GM18526 (cell line): ENCODE results near the gene CAMTA1.

Experiments
- POLR2A ChIP-seq: IDR thresholded peaks from 3 replicates; pipeline ENCODE4 v1.6.1; 2011; ENCODE audit not compliant: insufficient read length; ENCODE audit errors: extremely low read depth

Gene CAMTA1

GRCh38 chr1:6958407-6959030 lies 173.3 kb downstream of the CAMTA1 start:
- no peak for TF ChIP-seq POLR2A

GRCh38 chr1:6959491-6959890 lies 174.2 kb downstream of the CAMTA1 start:
- TF ChIP-seq POLR2A = no peak

DNA sequence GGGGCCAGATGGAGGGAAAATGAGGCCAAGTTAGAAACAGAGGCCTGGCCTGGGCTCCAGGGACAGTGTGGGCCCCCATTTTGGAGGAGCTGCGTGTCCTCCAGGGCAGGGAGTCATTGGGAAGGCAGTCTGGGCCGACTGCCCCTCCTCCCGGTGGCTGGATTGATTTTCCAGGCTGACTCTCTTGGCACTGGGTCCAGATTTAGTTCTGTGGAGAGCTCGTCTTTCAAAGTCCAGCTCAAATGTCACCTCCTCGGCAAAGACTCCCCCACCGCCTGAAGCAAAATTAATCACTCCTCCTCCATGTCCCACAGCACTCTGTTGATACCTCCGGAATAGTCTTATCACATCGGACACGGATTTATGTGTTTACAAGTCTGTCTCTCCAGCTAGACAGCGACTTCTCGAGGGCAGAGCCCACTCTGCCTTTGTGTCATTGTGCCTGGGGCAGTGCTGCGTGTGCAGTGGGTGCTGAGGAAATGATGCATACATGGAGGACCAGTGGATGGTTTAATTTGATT lies 175.1 kb downstream of the CAMTA1 start:
- no peak for TF ChIP-seq POLR2A

GRCh38 chr1:6960860-6961259 lies 175.6 kb downstream of the CAMTA1 start:
- no peak for TF ChIP-seq POLR2A

DNA sequence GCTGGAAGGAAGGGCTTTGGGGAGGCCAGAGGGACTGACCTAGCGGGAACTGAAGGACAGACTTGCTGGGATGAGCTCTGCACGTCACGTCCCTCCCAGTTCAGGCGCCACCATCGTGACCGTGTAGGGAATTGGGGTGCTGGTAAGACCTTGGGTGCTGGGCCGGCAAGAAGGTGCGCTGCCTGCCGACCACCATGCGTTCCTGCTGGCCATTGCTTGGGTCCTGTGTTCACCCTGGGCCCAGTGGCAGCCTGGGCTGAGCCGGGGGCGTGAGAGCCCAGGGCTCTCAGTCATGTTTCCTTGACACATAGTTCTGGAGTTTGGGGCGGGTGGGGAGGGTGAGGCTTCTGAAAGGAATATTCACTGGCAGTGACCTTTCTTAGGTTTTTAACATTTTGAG lies 176.0 kb downstream of the CAMTA1 start:
- no peak for TF ChIP-seq POLR2A

GRCh38 chr1:6961905-6962477 lies 176.7 kb downstream of the CAMTA1 start:
- TF ChIP-seq POLR2A = no peak

GRCh38 chr1:6962478-6962995 lies 177.3 kb downstream of the CAMTA1 start:
- no peak for TF ChIP-seq POLR2A

DNA sequence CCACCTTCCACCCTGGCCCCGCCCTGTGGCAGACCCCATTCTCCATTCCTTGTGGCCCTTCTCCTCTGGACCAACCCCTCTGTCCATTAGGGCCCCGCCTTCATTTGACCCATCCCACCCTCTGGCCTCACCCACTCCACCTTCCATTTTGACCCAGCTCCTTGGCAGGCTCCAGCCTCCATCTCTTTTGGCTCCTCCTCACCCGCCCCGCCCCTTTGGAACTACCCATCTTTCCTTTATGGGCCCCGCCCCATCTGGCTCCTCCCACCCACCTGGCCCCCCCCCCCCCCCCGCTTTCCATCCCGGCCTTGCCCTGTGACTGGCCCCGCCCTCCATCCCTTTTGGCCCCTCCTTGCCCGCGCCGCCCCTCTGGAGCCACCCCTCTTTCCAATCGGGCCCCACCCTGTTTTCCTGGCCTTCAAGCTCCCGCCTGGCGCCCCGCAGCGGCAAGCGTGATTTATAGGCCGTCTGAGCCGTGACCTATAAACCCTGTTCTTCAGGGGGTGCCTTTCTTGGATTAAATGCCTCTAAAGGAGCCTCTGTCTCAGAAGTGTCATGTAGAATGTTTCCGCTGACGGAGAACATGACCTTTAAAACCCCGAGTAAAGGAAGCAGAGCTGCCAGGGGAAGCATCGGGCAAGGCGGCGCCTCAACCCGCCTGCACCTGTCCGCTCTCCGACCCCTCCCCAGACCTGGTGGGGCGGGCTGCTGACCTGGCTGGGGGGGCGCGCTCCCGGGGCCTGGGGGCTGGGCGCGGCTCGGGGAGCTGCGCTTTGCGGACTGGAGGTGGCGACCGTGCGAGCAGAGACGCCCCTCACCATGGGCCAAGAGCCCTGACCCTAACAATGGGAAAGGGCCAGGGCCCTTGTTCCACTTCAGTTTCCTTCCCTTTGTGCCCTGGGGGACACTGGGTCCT lies 178.0 kb downstream of the CAMTA1 start:
- TF ChIP-seq POLR2A = no peak

DNA sequence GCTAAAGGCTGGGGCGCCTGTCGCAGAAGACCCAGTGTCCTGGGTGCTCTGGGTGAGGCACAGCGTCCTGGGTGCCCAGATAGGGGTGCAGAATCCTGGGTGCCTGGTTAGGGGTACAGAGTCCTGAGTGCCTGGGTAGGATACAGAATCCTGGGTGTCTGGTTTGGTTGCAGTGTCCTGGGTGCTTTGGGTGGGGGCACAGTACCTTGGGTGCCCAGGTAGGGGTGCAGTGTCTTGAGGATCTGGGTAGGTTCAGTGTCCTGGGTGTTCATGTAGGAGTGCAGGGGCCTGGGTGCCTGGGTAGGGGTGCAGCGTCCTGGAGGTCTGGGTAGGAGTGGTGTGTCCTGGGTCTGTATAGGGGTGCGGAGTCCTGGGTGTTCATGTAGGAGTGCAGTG lies 178.7 kb downstream of the CAMTA1 start:
- TF ChIP-seq POLR2A = no peak

DNA sequence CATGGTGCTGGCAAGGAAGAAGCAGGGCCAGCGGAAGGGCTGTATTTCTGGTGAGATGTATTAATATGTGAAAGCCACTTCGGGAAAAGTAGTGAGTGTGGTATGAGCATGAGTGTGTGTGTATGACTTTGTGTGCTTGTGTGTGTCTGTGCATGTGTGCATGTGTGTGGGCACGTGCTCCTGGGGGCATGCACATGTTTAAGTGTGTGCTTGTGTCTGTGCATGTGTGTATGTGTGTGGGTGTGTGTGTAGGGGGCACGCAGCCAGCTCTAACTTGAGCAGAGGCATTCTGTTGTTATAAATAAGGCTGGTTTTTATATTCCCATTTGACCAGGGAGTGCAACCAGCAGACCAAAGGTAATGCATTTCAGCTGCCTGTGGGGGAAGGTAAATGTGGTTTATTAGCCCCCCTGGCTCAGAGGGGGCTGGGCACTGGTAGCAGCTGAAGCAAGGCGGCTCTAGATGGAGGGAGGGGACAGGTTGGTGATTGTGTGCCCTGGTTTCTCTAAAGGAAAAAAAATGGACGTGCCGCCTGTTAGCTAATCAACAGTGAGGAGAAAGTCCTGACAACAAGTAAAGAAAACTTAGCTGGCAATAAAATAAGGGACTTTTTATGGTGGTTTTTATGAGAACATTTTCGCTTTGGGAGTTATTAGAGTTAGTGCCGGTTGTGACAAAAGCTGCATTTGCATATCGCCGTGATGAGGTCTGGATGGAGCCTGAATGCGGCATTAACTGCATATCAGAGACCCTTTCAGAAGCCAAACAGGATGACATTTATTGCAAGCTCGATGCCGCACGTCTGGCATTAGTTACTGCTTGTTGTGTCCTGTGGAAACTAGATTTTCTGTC lies 180.1 kb downstream of the CAMTA1 start:
- TF ChIP-seq POLR2A = no peak

GRCh38 chr1:6965935-6966241 lies 180.6 kb downstream of the CAMTA1 start:
- no peak for TF ChIP-seq POLR2A

- no peak for TF ChIP-seq POLR2A
Measured at GRCh38 chr1:6966326-6966725, 181.1 kb downstream of the CAMTA1 start.

DNA sequence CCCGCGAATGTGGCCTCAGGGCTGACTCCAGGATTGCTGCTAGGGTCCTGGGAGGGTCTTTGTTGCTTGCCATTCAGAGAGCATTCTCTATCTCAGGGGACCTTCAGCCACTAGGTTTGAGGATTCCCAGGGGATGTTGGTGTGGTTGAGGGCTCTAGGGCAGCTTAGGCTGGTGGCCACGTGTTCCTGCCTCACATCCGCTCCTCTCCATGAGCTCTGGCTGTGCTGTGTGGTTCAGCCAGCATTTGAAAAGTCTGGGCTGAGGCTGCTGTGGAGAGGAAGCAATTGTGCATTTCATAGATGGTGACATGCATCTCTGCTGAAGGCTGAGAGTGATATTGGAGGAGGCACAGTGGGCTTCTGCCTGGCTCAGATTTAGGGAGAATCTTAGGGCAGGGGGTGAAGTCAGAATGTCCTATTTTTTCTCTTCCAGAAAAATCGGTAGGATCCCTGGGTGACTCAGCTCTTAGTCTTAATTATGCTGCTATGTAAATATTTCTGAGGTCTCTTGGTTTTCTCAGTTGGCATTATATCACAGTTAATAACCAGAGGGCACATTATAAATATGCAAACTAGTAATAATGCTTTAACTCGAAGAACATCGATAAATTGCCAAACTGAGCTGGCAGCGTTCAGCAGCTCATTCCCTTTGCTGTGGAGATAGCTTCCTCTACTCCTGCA lies 182.3 kb downstream of the CAMTA1 start:
- no peak for TF ChIP-seq POLR2A

DNA sequence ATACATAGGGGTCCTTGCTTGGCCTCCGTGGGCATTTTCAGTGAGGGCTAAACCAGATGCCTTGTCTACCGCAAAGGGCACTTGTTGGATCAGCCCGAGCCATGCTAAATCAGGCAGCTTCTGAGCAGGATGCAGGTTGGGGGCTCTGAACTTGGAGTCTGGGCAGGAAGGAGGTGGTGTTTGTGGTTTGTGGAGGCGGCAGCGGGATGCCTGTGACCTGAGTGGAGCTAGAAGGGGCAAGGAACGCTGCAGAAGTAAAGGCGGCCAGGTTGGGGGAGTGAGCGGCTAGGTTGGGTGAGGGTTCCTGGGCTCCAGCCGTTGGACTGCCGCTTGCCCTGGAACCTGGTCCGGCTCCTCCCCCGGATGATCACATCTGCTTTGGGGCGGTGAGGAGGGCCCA lies 183.9 kb downstream of the CAMTA1 start:
- TF ChIP-seq POLR2A = no peak
